HFF-Myc (cell line): ENCODE data around the gene CADM1.

Experiments used
- DNase-seq: peaks from one replicate; pipeline ENCODE4 v3.0.0-alpha.2; 2011; ENCODE audit warnings: low read depth; ENCODE audit errors: extremely low read depth
- H3K4me3 ChIP-seq: replicated peaks from 2 replicates; pipeline ENCODE4 v1.5.1; 2011; ENCODE audit warnings: low read depth, mild to moderate bottlenecking, control low read depth, low read length
- CTCF ChIP-seq: IDR thresholded peaks from 2 replicates; pipeline ENCODE4 v1.5.1; 2012; ENCODE audit warnings: mild to moderate bottlenecking, low read depth, low read length, control low read depth; ENCODE audit errors: missing control alignments

The CADM1 gene

GRCh38 chr11:115256397-115257197, 247.6 kb downstream of the CADM1 start:
- DNase-seq = no peak
- H3K4me3 ChIP-seq = no peak overlapping the region
- no peak for TF ChIP-seq CTCF

GRCh38 chr11:115255006-115255762, 249.0 kb downstream of the CADM1 start:
- DNase-seq = no peak
- no peak overlapping the region for H3K4me3 ChIP-seq
- TF ChIP-seq CTCF = no peak

- no peak overlapping the region for H3K4me3 ChIP-seq
- TF ChIP-seq CTCF = no peak
- DNase-seq = no peak
These were observed 253.1 kb downstream of the CADM1 start for GRCh38 chr11:115251126-115251525.

GRCh38 chr11:115249061-115249578, 255.1 kb downstream of the CADM1 start:
- DNase-seq = no peak
- no peak for TF ChIP-seq CTCF
- H3K4me3 ChIP-seq = no peak overlapping the region

- H3K4me3 ChIP-seq = no peak overlapping the region
- DNase-seq = no peak
- no peak for TF ChIP-seq CTCF
These were observed 256.3 kb downstream of the CADM1 start for GRCh38 chr11:115247953-115248352.

GRCh38 chr11:115247361-115247760, 256.9 kb downstream of the CADM1 start:
- H3K4me3 ChIP-seq = no peak overlapping the region
- DNase-seq = no peak
- TF ChIP-seq CTCF = no peak
